ENCODE measurements around the gene OCEL1.

OCEL1 gene

DNA sequence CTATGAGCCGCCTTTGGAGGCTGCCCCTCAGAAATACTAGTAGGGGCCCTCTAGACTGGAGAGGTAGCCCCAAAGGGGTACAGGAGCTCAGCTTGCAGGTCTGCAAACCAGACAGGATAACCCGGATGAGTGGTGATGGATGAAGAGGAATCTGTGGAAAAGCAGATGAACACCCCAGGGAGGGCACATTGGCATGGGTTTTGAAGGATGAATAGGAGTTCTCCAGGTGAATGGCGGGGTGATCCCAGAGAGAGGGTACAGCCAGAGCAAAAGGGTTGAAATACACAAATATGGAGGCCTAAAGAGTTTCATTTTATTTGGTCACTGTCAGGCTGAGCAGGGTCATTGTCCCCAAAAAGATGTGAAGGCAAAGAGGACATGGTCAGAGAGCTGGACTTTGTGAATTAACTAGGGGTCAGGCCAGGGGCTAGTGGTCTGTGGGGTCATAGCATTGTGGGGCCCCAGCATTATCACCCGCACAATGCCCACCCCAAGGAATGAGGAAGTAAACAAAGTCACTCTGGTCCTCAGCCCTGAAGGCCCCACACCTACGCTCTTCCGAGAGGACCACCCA is 14.9 kb downstream of the OCEL1 start:
- DNase-seq = no peak

GRCh38 chr19:17242431-17243208 is 16.6 kb downstream of the OCEL1 start:
- no peak for DNase-seq

GRCh38 chr19:17243211-17243829 is 17.3 kb downstream of the OCEL1 start:
- no peak for DNase-seq

GRCh38 chr19:17243830-17244617 is 18.0 kb downstream of the OCEL1 start:
- no peak for DNase-seq

DNA sequence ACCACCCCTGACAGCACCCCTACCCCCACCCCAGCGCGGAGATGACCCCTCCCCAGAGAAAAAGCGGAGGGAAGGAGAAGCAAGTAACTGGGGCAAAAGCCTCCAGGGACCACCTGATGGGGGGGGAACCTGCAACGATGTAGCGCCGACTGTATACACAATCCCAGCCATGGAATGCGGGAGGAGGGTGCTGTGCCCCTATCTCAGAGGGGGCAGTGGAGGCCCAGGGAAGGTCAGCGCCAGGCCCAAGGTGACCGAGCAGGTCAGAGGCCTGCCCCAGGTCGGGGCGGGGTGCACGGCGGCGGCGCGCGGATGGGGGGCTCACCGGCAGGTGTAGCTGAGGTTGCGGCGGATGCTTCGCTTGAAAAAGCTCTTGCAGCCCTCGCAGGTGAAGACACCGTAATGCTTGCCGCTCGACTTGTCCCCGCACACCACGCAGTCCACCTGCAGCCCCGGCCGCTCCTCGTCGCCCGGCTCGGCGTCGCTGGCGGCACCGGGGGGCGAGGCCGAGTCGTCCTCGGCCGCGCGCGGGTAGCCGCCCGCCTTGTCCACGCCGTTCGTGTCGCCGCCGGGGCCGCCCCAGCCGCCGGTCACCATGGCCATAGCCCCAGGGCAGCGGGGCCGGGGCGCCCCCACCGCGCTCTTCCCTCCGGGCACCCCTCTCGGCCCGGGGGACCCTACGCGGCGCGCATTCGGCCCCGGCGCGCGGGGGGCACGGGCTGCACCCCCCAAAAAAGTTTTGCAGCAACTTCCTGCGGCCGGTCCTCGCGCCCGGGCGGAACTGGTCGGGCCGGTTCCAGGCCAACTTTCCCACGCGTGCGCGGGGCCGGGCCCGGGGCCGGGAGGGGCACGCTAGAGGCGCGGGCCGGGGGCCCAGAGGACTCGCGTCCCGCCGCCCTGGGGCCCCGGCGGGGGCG is 18.9 kb downstream of the OCEL1 start:
- no peak for DNase-seq

GRCh38 chr19:17245535-17245984 is 19.5 kb downstream of the OCEL1 start, which contains the start of gene NR2F6:
NR2F6 (minus strand) TSS chr19:17245919; CDS start chr19:17245220, 699 bp downstream.
- DNase-seq = no peak

- DNase-seq = no peak
These were observed 20.8 kb downstream of the OCEL1 start for GRCh38 chr19:17246681-17247425.

DNA sequence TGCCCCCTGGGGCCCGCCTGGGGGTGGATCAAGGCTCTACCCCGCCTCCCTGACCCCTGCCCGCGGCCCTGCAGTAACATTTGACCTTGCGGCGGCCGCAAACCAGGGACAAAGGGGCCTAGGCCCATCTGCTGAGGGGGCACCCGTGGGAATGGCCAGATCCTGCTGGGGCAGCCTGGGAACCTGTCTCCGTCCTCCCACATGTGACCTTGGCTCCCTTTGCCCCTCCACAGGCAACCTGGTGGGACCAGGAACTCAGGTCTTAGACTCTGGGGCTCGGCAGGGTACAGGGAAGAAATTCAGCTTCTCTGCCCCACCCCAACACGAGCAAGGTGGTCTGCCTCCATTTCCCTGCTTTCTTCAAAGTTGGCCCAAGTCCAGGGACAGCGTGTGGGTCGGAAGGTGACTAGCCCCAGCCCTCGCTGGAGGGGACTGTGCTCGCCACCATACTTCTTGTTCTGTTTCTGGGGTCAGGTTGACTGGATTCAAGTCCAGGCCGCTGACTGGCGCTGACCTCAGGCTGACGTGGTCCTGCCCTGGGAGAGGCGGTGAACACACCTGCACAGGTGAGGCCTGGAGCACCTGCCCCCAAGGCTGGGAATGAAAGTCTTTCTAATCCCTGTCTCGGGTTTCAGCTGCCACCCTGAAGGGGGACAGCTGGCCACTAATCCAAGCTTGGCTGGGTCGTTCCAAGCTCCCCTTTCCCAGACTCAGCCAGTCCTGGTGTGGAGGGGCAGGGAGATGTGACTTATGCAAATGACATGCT is 22.2 kb downstream of the OCEL1 start:
- no peak for DNase-seq

DNA sequence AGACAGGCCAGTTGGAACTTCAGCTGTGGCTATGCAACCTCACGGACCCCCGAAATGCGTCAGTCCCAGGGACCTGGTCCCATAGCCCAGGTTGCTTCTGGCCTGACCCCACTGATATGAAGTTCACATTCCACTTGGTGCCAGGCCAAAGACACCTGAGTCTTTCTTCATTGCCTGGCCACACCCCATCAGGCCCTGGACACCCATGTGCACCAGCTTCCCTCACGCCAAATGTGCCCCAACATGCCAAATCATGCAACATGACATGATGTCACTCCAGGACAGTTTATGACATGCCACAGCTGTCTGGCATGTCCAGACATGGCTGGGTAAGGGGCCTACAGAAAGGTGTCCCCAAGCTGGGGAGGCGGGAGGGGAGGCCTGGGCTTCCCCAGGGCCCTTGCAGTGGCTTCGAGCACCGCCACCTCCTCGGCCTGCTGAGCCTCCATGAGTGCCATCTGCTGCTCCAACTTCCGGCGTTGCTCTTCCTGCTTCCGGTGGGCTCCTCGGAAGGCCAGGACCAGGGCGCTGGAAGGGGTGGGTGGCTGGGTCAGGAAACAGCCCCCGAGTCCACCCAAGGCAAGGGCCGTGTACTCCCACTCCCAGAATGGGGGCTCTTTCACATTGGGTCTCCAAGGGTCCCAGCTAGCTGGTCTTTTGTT is 24.0 kb downstream of the OCEL1 start:
- no peak for DNase-seq

DNA sequence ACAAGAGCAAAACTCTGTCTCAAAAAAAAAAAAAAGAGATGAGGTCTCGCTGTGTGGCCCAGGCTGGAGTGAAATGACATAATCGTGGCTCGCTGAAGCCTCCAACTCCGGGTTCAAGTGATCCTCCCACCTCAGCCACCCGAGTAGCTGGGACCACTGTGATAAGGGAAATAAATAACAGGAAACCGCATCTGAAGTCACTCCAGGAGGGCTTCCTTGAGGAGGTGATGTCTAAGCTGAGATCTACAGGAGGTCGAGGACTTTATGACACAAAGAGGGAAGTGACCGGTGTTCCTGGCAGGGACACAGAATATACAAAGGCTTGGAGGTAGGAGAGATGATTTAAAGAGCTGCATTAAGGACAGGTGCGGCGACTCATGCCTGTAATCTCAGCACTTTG is 28.6 kb downstream of the OCEL1 start:
- DNase-seq = no peak

- DNase-seq = no peak
These were observed 29.2 kb downstream of the OCEL1 start for GRCh38 chr19:17255150-17255621.

- no peak for DNase-seq
These were observed 30.1 kb downstream of the OCEL1 start for GRCh38 chr19:17256130-17256529.

GRCh38 chr19:17259118-17259780 is 33.2 kb downstream of the OCEL1 start:
- DNase-seq = no peak

DNA sequence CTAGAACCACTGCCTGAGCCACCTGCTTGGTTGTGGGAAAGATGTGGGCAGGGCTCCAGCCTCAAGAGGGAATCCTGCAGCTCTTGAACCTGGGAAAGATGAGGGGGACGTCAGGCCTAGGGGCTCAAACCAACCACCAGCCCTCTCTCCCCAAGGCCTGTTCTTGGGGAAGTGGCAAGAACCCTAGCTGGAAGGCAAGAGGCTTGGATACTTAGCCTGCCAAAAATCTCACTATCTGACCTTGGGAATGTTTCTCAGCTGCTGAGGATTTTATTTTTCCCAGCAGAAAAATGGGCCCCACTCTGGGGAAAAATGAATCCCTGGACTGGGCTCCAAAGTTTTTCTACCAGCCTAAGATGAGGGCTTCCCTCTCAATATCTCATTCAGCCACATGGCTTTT is 33.9 kb downstream of the OCEL1 start:
- DNase-seq = no peak

- peak; percentile 74 to 86 (median 84) for DNase-seq
These were observed 34.9 kb downstream of the OCEL1 start for GRCh38 chr19:17260842-17261325.

DNA sequence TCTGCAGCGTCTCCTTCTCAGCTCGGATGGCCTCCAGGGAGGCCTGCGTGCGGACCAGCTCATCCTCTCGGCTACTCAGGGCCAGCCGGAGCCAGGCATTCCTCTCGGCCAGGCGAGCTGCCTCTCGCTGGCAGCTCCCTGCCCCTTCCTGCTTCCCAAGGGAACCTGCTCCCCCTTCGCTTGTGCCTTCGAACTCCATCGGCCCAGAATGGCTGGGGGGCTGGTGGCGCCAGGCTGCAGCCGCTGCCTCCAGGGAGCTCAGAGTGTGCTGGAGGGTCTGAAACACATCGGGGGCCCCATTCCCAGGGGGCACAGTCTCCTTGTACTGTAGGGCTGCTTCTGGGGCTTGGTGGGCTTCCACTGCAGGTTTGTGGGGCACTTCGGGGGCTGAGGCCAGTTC is 36.5 kb downstream of the OCEL1 start:
- no peak for DNase-seq

GRCh38 chr19:17263712-17264640 is 38.0 kb downstream of the OCEL1 start:
- DNase-seq = no peak

DNA sequence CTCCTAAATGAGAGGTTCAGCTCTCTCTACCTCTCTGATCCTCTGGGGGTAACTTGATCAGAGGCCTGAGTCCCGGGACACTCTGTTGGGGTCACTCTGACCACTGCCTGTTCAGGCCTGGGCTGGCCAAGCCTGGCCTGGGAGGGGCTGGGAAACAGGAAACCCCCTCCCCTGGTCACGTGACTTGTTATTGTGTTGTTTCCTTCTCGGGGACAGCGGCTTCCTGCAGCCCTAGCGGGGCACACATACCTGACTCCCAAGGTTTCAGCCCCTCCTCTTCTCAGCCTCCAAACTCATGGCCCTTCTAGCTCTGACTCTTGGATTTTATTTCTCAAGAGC is 38.6 kb downstream of the OCEL1 start, which contains the start of gene USHBP1:
Gene USHBP1 (minus strand): TSS at position 105 of the 339 bp plus-strand sequence. CDS start 446 bp downstream, outside the sequence.
- DNase-seq = no peak

Measured in T-helper 1 cell (primary cell).